Tibial artery (tissue), 4 donors: ENCODE data around the gene INHBA.
A peak's percentile ranks its signal among the peaks of the same experiment; 100 is the strongest.

Experiments
- DNase-seq, 2 donors: peaks; one replicate each; pipeline ENCODE4 v3.0.0-alpha.2; 2019
- H3K27ac ChIP-seq, 2 donors: fragments of 200-600 bp; sonication (generic) in 1 of 2; 1 replicate in 1 of 2; 2 replicates in 1 of 2; pipeline ENCODE4 v1.5.1; 2018 to 2019; ENCODE audit warnings: mild to moderate bottlenecking in 1 of 2
- H3K27me3 ChIP-seq, 2 donors: fragments of 200-600 bp; sonication (generic) in 1 of 2; one replicate each; pipeline versions ENCODE4 v1.5.1 to v1.6.0; 2016 to 2019
- H3K36me3 ChIP-seq, 3 donors: fragments of 200-600 bp; sonication (generic) in 2 of 3; one replicate each; pipeline ENCODE4 v1.5.1; 2016 to 2019; ENCODE audit warnings: mild to moderate bottlenecking in 2 of 3
- H3K4me1 ChIP-seq, 4 donors: fragments of 200-600 bp; sonication (generic) in 2 of 4; 1 replicate in 3 of 4; 2 replicates in 1 of 4; pipeline ENCODE4 v1.5.1; 2016 to 2019
- H3K4me3 ChIP-seq, 2 donors: fragments of 200-600 bp; sonication (generic) in 1 of 2; 1 replicate in 1 of 2; 2 replicates in 1 of 2; pipeline ENCODE4 v1.5.1; 2018 to 2019; ENCODE audit warnings: mild to moderate bottlenecking in 2 of 2
- H3K9me3 ChIP-seq, 3 donors: fragments of 200-600 bp; sonication (generic) in 1 of 3; one replicate each; pipeline ENCODE4 v1.5.1; 2016 to 2019
- intact Hi-C: fragments of 100-400 bp; cut with DNase I; formaldehyde crosslinking; loops from one replicate; pipeline ENCODE4 v1.15.0; 2023; ENCODE audit warnings: low total_unique reads
- TF ChIP-seq, protein P1 (sequence below), 2 experiments: fragments of 200-600 bp in 1 of 2; fragments of 450-650 bp in 1 of 2; IDR thresholded peaks; one replicate each; pipeline ENCODE4 v1.5.1; 2017 to 2019; ENCODE audit warnings: antibody characterized with exemption in 2 of 2, mild to moderate bottlenecking in 1 of 2, moderate library complexity in 1 of 2

INHBA gene

DNA sequence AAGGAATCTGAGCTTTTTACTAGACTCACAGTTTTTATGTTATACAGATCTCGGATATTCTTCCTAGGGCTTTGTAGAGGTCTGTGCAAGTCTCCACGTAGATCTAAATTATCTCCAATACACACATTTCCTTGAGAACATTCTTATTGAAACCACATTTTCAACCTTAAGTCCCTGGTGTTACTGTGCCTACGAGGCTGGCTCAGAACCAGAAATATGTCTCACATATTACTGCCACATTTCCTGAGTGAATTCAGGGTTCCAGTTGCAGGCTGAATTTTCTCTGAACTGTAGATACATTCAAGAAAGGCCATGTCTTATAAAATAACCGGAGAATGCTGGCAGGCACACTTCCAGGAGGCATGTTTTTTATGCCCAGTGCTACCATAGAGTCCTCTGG lies 46.5 kb downstream of the INHBA start:
- intact Hi-C loops, result no loop called here
- peak overlapping the region in 1 of 2 donors; percentile 21 for H3K27ac ChIP-seq
- H3K27me3 ChIP-seq, result no peaks in the 10 kb centered on the region
- peaks cover 0 to 19% (median 6%) of the 10 kb centered on the region in 4 donors for H3K4me1 ChIP-seq
- H3K4me3 ChIP-seq, result no peak overlapping the region
- TF ChIP-seq, protein P1, sequence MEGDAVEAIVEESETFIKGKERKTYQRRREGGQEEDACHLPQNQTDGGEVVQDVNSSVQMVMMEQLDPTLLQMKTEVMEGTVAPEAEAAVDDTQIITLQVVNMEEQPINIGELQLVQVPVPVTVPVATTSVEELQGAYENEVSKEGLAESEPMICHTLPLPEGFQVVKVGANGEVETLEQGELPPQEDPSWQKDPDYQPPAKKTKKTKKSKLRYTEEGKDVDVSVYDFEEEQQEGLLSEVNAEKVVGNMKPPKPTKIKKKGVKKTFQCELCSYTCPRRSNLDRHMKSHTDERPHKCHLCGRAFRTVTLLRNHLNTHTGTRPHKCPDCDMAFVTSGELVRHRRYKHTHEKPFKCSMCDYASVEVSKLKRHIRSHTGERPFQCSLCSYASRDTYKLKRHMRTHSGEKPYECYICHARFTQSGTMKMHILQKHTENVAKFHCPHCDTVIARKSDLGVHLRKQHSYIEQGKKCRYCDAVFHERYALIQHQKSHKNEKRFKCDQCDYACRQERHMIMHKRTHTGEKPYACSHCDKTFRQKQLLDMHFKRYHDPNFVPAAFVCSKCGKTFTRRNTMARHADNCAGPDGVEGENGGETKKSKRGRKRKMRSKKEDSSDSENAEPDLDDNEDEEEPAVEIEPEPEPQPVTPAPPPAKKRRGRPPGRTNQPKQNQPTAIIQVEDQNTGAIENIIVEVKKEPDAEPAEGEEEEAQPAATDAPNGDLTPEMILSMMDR (IDR thresholded peaks at IDR 0.05), result no peak
- no peaks in the 10 kb centered on the region for H3K9me3 ChIP-seq
- no peaks in the 10 kb centered on the region for H3K36me3 ChIP-seq
- no peak for DNase-seq

DNA sequence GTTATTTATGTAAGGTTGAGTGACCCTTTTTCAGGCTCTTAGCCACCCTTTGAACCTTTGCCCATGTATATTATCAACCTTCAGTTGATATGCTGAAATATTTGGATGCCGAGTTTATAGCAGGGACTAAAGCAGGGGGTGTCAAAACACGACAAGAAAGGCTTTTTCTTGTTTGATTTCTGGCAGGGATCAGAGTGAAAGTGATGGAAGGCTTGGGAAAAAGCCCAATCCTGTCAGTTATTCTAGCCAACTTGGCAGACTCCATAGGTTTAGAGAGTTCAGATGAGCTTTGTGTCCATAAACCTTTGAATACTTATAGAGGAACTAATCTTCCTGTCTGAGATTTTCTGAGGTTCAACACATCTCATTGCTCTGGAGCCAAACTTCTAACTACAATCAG lies 47.5 kb downstream of the INHBA start:
- Histone ChIP-seq H3K9me3 (no peaks in the 10 kb centered on the region), H3K27ac (no peak overlapping the region), H3K4me3 (no peak overlapping the region), H3K4me1 (peaks cover 0 to 19% (median 6%) of the 10 kb centered on the region in 4 donors), H3K36me3 (no peaks in the 10 kb centered on the region), H3K27me3 (no peaks in the 10 kb centered on the region)
- intact Hi-C loops, result no loop called here
- DNase-seq, result no peak
- TF ChIP-seq, protein P1 (IDR thresholded peaks at IDR 0.05), result no peak

DNA sequence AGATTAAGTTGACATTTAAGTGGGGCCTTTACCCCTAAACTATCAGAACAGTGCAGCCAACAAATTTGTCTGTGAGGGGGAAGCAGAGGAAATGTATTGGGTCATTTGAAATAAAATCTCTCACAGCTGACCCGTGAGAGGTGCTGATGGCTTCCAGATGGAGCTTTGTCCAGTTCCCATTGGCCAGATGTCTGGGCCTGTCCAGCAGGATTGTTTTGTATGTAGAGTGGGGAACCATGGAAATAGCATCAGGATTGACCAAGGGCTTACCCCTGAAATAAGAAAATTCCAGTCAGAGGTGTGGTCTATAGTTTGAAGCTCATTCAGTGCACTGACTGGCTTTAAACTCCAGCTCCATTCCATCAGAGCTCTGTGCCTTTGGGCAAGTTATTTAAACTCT lies 50.6 kb downstream of the INHBA start:
- no peaks in the 10 kb centered on the region for H3K9me3 ChIP-seq
- H3K27ac ChIP-seq, result no peak overlapping the region
- no peaks in the 10 kb centered on the region for H3K27me3 ChIP-seq
- TF ChIP-seq, protein P1 (IDR thresholded peaks at IDR 0.05), result no peak
- DNase-seq, result no peak
- no peak overlapping the region for H3K4me3 ChIP-seq
- intact Hi-C loops, result no loop called here
- peaks cover 0 to 19% (median 6%) of the 10 kb centered on the region in 4 donors for H3K4me1 ChIP-seq
- H3K36me3 ChIP-seq, result no peaks in the 10 kb centered on the region

DNA sequence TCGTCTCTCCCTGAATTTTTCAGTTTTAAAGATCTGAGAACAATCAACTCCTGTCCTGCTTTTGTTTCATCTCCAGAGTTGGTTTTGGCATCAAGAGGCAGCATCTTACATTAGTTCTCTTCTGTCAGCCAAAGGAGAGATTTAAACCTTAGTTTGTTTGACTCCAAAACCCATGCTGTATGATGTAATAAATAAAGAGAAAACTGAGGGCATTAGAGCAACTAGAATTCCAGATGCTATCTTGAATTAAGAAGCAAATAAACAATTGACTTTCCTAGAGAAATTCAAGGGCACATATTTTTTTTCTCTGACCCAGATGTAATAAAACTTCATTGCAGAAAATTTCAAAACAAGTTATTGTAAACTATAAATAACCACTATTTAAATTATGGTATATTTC lies 54.4 kb downstream of the INHBA start:
- Histone ChIP-seq H3K4me3 (no peak overlapping the region), H3K4me1 (no peaks in the 10 kb centered on the region), H3K36me3 (no peaks in the 10 kb centered on the region), H3K27ac (no peak overlapping the region), H3K27me3 (no peaks in the 10 kb centered on the region), H3K9me3 (no peaks in the 10 kb centered on the region)
- DNase-seq, result no peak
- TF ChIP-seq, protein P1 (IDR thresholded peaks at IDR 0.05), result no peak
- intact Hi-C loops, result no loop called here

DNA sequence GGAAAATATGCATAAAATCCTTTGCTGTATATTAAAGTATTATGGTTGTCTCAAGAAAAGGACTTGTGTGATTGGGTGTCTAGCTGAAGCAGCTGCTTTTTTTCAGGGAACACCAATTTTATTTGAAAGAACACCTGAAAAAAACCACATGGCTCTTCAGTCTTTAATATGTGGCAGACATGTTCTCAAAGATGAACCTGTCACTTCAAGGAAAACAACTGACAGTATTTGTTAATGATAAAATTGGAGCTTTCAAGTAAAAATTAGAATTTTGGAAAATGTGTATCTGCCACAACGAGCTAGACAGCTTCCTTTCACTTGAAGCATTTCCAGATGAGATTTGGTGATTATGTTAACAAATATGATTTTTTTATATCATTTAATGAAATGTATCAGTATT lies 59.3 kb downstream of the INHBA start:
- Histone ChIP-seq H3K27me3 (no peaks in the 10 kb centered on the region), H3K4me3 (no peak overlapping the region), H3K36me3 (no peaks in the 10 kb centered on the region), H3K4me1 (no peaks in the 10 kb centered on the region), H3K27ac (no peak overlapping the region), H3K9me3 (no peaks in the 10 kb centered on the region)
- intact Hi-C loops, result no loop called here
- DNase-seq, result no peak
- TF ChIP-seq, protein P1 (IDR thresholded peaks at IDR 0.05), result no peak

DNA sequence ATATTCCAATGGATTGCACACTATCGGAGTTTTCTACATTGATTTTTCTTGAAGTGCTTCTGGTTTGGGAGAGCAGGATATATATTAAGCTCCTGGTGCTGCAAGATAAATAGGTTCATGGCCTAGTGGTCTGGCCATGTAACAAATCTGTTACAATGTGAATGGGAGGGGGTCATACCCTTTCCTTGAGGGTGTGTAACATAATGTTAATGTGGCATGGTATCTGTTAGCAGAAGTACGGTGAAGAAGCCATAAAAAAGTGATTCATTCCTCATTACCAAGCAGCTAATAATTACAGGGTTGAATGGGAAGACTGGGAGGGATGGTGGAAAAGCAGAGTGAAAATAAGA lies 61.2 kb downstream of the INHBA start:
- DNase-seq, result no peak
- TF ChIP-seq, protein P1 (IDR thresholded peaks at IDR 0.05), result no peak
- Histone ChIP-seq H3K27me3 (no peaks in the 10 kb centered on the region), H3K4me1 (no peaks in the 10 kb centered on the region), H3K36me3 (no peaks in the 10 kb centered on the region), H3K4me3 (no peak overlapping the region), H3K27ac (no peak overlapping the region), H3K9me3 (no peaks in the 10 kb centered on the region)
- intact Hi-C loops, result no loop called here
